ENCODE results near the gene EIF4E3.

DNA sequence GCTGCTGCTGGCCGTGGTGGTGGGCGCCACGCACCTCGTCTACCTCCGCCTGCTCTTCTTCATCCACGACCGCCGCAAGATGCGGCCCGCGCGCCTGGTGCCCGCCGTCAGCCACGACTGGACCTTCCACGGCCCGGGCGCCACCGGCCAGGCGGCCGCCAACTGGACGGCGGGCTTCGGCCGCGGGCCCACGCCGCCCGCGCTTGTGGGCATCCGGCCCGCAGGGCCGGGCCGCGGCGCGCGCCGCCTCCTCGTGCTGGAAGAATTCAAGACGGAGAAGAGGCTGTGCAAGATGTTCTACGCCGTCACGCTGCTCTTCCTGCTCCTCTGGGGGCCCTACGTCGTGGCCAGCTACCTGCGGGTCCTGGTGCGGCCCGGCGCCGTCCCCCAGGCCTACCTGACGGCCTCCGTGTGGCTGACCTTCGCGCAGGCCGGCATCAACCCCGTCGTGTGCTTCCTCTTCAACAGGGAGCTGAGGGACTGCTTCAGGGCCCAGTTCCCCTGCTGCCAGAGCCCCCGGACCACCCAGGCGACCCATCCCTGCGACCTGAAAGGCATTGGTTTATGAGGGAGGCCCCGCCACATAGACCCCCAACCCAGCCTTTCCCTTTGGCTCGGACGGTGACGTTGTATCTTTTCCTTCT is 29.5 kb upstream of the EIF4E3 start:
- TF ChIP-seq, protein P1, sequence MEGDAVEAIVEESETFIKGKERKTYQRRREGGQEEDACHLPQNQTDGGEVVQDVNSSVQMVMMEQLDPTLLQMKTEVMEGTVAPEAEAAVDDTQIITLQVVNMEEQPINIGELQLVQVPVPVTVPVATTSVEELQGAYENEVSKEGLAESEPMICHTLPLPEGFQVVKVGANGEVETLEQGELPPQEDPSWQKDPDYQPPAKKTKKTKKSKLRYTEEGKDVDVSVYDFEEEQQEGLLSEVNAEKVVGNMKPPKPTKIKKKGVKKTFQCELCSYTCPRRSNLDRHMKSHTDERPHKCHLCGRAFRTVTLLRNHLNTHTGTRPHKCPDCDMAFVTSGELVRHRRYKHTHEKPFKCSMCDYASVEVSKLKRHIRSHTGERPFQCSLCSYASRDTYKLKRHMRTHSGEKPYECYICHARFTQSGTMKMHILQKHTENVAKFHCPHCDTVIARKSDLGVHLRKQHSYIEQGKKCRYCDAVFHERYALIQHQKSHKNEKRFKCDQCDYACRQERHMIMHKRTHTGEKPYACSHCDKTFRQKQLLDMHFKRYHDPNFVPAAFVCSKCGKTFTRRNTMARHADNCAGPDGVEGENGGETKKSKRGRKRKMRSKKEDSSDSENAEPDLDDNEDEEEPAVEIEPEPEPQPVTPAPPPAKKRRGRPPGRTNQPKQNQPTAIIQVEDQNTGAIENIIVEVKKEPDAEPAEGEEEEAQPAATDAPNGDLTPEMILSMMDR (conservative IDR thresholded peaks at IDR 0.05 in 1 of 2, IDR thresholded peaks at IDR 0.05 in 1 of 2; ENCODE audit: low read depth in 1 of 2, low read length in 2 of 2), result no peak
- no peak for TF ChIP-seq EZH2 (IDR thresholded peaks at IDR 0.05; ENCODE audit: low read length, missing control alignments)
